ENCODE data around the gene TBL1Y.
"Not testable (repeated sequence)": the region's sequence is repeated elsewhere in the genome, so short reads cannot be mapped to it uniquely, and the experiment has no call there.

Gene TBL1Y

GRCh38 chrY:7052461-7052860 lies 142.0 kb downstream of the TBL1Y start:
- intact Hi-C loops (cut with DNase I); DNase-seq: not testable (repeated sequence)

GRCh38 chrY:7056886-7057285 lies 146.4 kb downstream of the TBL1Y start:
- DNase-seq: no peak
- intact Hi-C loops (cut with DNase I): no loop called here

- DNase-seq: no peak
- intact Hi-C loops (cut with DNase I): no loop called here
Observed at GRCh38 chrY:7078725-7079124, 168.2 kb downstream of the TBL1Y start.

DNA sequence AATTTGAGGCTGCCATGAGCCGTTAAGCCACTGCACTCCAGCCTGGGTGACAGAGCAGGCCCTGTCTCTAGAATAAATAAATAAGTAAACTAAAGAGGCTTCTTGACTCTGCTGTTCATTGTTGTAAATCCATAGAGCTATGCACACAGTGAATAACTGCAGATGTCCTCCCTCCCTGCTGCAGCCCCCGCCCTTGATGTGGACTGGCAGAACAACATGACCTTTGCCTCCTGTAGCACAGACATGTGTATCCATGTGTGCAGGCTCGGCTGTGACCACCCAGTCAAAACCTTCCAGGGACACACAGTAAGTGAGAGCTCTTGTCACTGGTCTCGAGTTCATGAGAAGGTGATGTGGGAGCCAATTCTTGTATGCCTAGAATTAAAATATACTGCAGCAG lies 170.1 kb downstream of the TBL1Y start:
- intact Hi-C loops (cut with DNase I); DNase-seq: not testable (repeated sequence)

GRCh38 chrY:7085606-7086005 lies 175.1 kb downstream of the TBL1Y start:
- intact Hi-C loops (cut with DNase I): no loop called here

GRCh38 chrY:7092836-7093235 lies 182.3 kb downstream of the TBL1Y start:
- intact Hi-C loops (cut with DNase I): no loop called here
- no peak for DNase-seq

More at GRCh38 chrY:7085606-7086005, 175.1 kb downstream of the TBL1Y start:
- DNase-seq: peak in 3 of 10 donors; percentile 62 to 72 (median 65)

DNA sequence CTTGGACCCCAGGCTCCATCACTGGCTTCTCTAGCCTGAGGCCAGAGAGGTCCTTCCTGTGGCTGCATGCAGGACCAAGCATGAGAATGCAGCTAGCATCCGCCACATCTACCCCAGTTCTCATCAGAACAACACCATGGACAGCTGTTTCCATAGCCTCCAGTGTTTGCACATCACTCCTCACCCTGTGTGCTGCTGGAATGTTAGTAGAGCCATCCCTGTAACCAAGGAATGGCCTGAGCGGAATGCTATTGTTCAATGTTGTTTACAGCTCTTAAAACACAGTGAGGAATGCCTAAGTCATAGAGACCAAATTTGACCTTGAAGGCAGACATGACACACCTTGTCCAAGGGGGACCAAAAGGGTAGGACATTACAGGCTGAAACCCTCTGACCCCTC lies 183.9 kb downstream of the TBL1Y start:
- DNase-seq: no peak
- intact Hi-C loops (cut with DNase I): no loop called here

GRCh38 chrY:7097021-7097420 lies 186.5 kb downstream of the TBL1Y start:
- DNase-seq: no peak
- intact Hi-C loops (cut with DNase I): no loop called here

DNA sequence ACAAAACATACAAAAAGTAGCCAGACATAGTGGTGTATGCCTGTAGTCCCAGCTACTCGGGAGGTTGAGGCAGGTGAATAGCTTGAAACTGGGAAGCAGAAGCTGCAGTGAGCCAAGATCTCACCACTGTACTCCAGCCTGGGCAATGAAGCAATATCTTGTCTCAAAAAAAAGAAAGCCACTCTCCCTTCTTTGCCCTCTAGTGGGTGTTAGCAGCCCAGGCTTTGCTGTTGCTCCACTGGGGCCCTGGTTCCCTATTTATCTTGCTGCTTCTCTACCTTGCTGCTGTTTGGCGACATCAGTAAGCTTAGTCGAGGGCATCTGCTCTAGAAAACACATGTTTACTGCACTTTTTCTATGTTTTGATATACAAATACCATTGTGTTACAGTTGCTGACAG lies 189.2 kb downstream of the TBL1Y start:
- DNase-seq: no peak
- intact Hi-C loops (cut with DNase I): no loop called here

- DNase-seq: no peak
- intact Hi-C loops (cut with DNase I): no loop called here
Observed at GRCh38 chrY:7102680-7103079, 192.2 kb downstream of the TBL1Y start.

DNA sequence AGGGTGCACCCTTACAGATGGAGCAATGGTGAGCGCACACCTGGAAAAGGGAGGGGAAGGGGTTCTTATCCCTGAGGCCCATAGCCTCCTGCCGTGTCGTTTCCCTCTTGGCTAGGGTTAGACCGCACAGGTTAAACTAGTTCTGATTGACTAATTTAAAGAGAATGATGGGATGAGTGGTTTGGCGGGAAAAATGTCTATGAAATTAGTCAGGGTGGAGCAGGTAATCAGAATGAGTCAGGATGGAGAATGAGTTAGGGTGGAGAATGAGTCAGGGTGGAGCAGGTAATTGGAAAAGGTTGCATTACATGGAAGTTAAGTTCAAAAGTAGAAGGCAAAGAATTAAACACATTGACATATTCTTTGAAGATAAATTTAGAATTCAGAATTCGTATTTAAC lies 196.7 kb downstream of the TBL1Y start:
- intact Hi-C loops (cut with DNase I): no loop called here

DNA sequence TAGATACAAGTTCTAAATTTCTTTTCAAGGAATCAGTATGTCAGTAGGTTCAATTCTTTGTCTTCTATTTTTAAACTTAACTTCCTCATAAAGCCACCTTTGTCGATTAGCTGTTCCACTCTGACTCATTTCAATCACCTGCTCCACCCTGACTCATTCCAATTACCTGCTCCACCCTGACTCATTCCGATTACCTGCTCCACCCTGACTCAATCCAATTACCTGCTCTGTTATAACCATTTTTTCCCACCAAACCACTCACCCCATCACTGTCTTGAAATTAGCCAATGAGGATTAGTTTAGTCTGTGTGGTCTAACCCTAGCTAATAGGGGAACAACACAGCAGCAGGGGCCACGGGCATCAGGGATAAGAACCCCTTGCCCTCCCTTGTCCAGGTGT lies 199.6 kb downstream of the TBL1Y start:
- no peak for DNase-seq
- intact Hi-C loops (cut with DNase I): no loop called here

More for the DNA sequence above, 196.7 kb downstream of the TBL1Y start:
- DNase-seq: no peak

GRCh38 chrY:7115871-7116270 lies 205.4 kb downstream of the TBL1Y start:
- DNase-seq: no peak
- intact Hi-C loops (cut with DNase I): no loop called here

DNA sequence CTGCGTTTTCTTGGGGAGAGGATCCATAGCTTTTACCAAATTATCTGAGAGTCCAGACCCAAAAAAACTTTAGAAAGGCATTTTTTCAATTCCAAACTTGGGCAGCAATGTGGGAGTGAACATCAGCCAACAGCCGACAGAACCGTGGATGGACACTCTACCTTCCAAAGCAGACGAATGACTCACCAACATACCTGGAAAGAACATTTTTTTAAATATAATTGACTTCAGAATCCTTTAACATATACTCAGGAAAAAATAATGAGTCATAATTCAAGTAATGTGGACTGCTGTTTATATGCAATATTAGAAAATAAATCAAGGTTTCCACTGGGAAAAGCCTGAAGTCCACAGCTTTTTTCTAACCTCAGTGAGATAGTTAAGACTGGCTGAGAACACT lies 211.7 kb downstream of the TBL1Y start:
- intact Hi-C loops (cut with DNase I): no loop called here
- no peak for DNase-seq

DNA sequence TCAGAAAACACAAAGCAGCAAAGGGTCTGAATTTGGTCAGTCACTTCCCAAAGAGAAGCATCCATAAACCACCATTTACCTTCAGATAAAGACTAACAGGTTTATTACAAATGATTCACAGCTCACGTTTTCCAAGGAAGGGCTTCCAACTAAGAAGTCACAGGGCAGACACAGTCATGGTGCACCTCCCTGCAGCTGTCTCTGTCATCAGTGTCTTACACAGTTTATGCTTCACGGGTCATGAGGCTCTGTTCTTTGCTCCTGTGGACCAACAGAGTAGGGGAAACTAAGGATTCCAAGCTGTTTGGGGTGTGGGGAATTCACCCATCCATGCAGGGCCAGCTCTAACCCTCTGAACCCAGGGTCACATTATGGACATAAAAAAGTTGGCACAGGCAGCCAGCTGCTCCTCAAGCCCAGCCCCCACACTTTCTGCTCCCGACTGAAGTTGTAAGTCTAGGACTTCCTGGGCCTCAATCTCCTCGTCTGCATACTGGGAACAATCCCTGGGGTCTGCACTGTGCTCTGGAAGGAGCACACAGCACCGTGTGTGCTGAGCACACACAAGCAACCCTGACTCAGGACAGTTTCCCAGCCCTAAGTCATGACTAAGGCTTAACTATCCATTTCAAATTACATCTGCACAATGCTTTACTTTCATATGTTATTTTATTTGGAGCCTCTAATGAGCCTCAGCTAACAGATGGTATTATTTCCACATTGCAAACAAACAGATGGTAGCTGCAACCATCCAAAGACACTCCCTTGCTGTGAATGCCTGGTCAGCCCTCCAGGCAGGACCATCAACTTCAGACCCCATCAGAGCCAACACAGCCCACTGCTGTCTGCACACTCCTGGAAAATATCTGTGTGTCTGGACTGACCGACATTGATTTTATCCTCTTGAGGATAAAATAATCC lies 214.9 kb downstream of the TBL1Y start:
- intact Hi-C loops (cut with DNase I): no loop called here
- DNase-seq: no peak

- intact Hi-C loops (cut with DNase I): no loop called here
Observed at GRCh38 chrY:7128211-7128610, 217.7 kb downstream of the TBL1Y start.

More at GRCh38 chrY:7128211-7128610, 217.7 kb downstream of the TBL1Y start:
- DNase-seq: no peak

All from posterior cingulate gyrus (tissue), 11 donors.